Activated naive CD8-positive, alpha-beta T cell treated with anti-CD3 and anti-CD28 coated beads, Interleukin-2, amount 10 ng/mL, durations not matched to agents 7 days and 5 days (primary cell): Measurements from ENCODE around the gene SCGB1D4. TPM values are rescaled to one million over a fixed set of nuclear protein-coding genes. Genes with fewer than 3 reads are reported as not detected.
"Not testable (repeated sequence)": the region's sequence is repeated elsewhere in the genome, so short reads cannot be mapped to it uniquely, and the experiment has no call there.

ENCODE experiments used
- ATAC-seq: fragments of 150-1000 bp; cut with Tn5 transposase; one replicate; pipeline ENCODE4 v1.10.0; 2021; ENCODE audit warnings: low read depth, moderate library complexity
- POLR2A ChIA-PET: fragments of 350-600 bp; sonication (Branson Sonifier 250); formaldehyde crosslinking; loops from one replicate; lab custom pipeline; 2021; ENCODE audit warnings: antibody characterized with exemption; lab: Charles Lee
- DNase-seq: peaks from one replicate; pipeline ENCODE4 v3.0.0; 2021
- H3K27ac Mint-ChIP-seq: one replicate; pipeline ENCODE4 v1.8.0; 2022; ENCODE audit warnings: mild to moderate bottlenecking, mixed read lengths
- H3K27me3 Mint-ChIP-seq: one replicate; pipeline ENCODE4 v1.8.0; 2022; ENCODE audit warnings: mild to moderate bottlenecking, moderate library complexity, mixed read lengths
- H3K36me3 Mint-ChIP-seq: one replicate; pipeline ENCODE4 v1.8.0; 2021; ENCODE audit warnings: mild to moderate bottlenecking, mixed read lengths
- H3K4me1 Mint-ChIP-seq: one replicate; pipeline ENCODE4 v1.8.0; 2021; ENCODE audit warnings: mixed read lengths
- H3K4me3 Mint-ChIP-seq: one replicate; pipeline ENCODE4 v1.8.0; 2022; ENCODE audit warnings: mild to moderate bottlenecking, moderate library complexity, mixed read lengths
- H3K9me3 Mint-ChIP-seq: one replicate; pipeline ENCODE4 v1.8.0; 2021; ENCODE audit warnings: mixed read lengths
- total RNA-seq, 2 experiments: library from RNA; stranded (reverse); gene quantifications; one replicate each; pipeline ENCODE4 v1.2.3, GENCODE V29; 2021

The SCGB1D4 gene
- total RNA-seq, 2 experiments from 2014 or later = not detected

GRCh38 chr11:62325781-62326180, 26.9 kb upstream of the SCGB1D4 start:
- H3K36me3 Mint-ChIP-seq, H3K4me3 Mint-ChIP-seq, POLR2A ChIA-PET, H3K9me3 Mint-ChIP-seq, H3K4me1 Mint-ChIP-seq, ATAC-seq, H3K27me3 Mint-ChIP-seq, DNase-seq, H3K27ac Mint-ChIP-seq: not testable (repeated sequence)

- Mint-ChIP-seq H3K27ac (no peak overlapping the region), H3K27me3 (peaks cover 7% of the 10 kb centered on the region), H3K4me3 (no peak overlapping the region), H3K36me3 (no peaks in the 10 kb centered on the region), H3K4me1 (peaks cover 4% of the 10 kb centered on the region), H3K9me3 (no peaks in the 10 kb centered on the region)
- POLR2A ChIA-PET = no interaction called here
- DNase-seq (peak; percentile 82), ATAC-seq (peak; percentile 97)
Observed at GRCh38 chr11:62324731-62325556, 26.1 kb upstream of the SCGB1D4 start.

GRCh38 chr11:62322524-62322923, 23.6 kb upstream of the SCGB1D4 start:
- peaks cover 2% of the 10 kb centered on the region for H3K27me3 Mint-ChIP-seq

GRCh38 chr11:62315431-62315830, 16.6 kb upstream of the SCGB1D4 start:
- no peak overlapping the region for H3K4me3 Mint-ChIP-seq
- H3K27me3 Mint-ChIP-seq = peaks cover 8% of the 10 kb centered on the region
- ATAC-seq (no peak), DNase-seq (no peak)
- peaks cover 6% of the 10 kb centered on the region for H3K4me1 Mint-ChIP-seq
- no peak overlapping the region for H3K27ac Mint-ChIP-seq
- POLR2A ChIA-PET = no interaction called here
- no peaks in the 10 kb centered on the region for H3K9me3 Mint-ChIP-seq
- H3K36me3 Mint-ChIP-seq = no peaks in the 10 kb centered on the region

More at GRCh38 chr11:62322524-62322923, 23.6 kb upstream of the SCGB1D4 start:
- H3K4me3 Mint-ChIP-seq = no peak overlapping the region
- no peaks in the 10 kb centered on the region for H3K36me3 Mint-ChIP-seq
- H3K4me1 Mint-ChIP-seq = peaks cover 2% of the 10 kb centered on the region
- no peaks in the 10 kb centered on the region for H3K9me3 Mint-ChIP-seq
- no peak overlapping the region for H3K27ac Mint-ChIP-seq
- no peak for DNase-seq
- POLR2A ChIA-PET = interaction anchor here (0.8 kb wide), 1 partner anchor 9 kb away, joined by 3 read pairs; no protein-coding TSS in a partner anchor
- no peak for ATAC-seq

- H3K4me1 Mint-ChIP-seq = peaks cover 6% of the 10 kb centered on the region
- ATAC-seq (no peak), DNase-seq (no peak)
- POLR2A ChIA-PET = no interaction called here
- H3K27me3 Mint-ChIP-seq = peaks cover 24% of the 10 kb centered on the region
- no peak overlapping the region for H3K27ac Mint-ChIP-seq
- H3K9me3 Mint-ChIP-seq = no peaks in the 10 kb centered on the region
- no peaks in the 10 kb centered on the region for H3K36me3 Mint-ChIP-seq
- no peak overlapping the region for H3K4me3 Mint-ChIP-seq
Observed at GRCh38 chr11:62309991-62310390, 11.1 kb upstream of the SCGB1D4 start.

- H3K36me3 Mint-ChIP-seq = no peaks in the 10 kb centered on the region
Observed at GRCh38 chr11:62307950-62308349, 9.1 kb upstream of the SCGB1D4 start.

GRCh38 chr11:62306227-62306626, 7.4 kb upstream of the SCGB1D4 start:
- no peak overlapping the region for H3K4me3 Mint-ChIP-seq
- H3K4me1 Mint-ChIP-seq = peaks cover 2% of the 10 kb centered on the region
- no peaks in the 10 kb centered on the region for H3K36me3 Mint-ChIP-seq
- peaks cover 17% of the 10 kb centered on the region for H3K27me3 Mint-ChIP-seq
- ATAC-seq = no peak
- no peak for DNase-seq
- no peaks in the 10 kb centered on the region for H3K9me3 Mint-ChIP-seq
- POLR2A ChIA-PET = no interaction called here
- no peak overlapping the region for H3K27ac Mint-ChIP-seq

More at GRCh38 chr11:62307950-62308349, 9.1 kb upstream of the SCGB1D4 start:
- H3K27ac Mint-ChIP-seq = no peak overlapping the region
- no peaks in the 10 kb centered on the region for H3K9me3 Mint-ChIP-seq
- POLR2A ChIA-PET = no interaction called here
- DNase-seq (no peak), ATAC-seq (no peak)
- peaks cover 20% of the 10 kb centered on the region for H3K27me3 Mint-ChIP-seq
- peaks cover 6% of the 10 kb centered on the region for H3K4me1 Mint-ChIP-seq
- no peak overlapping the region for H3K4me3 Mint-ChIP-seq

- DNase-seq (no peak), ATAC-seq (no peak)
- Mint-ChIP-seq H3K4me1 (no peaks in the 10 kb centered on the region), H3K4me3 (no peak overlapping the region), H3K9me3 (no peaks in the 10 kb centered on the region), H3K27me3 (peaks cover 12% of the 10 kb centered on the region), H3K27ac (no peak overlapping the region), H3K36me3 (no peaks in the 10 kb centered on the region)
- POLR2A ChIA-PET = no interaction called here
Observed at GRCh38 chr11:62295504-62295903, 3.4 kb downstream of the SCGB1D4 start.

GRCh38 chr11:62280452-62280851, 18.4 kb downstream of the SCGB1D4 start:
- Mint-ChIP-seq H3K4me3 (no peak overlapping the region), H3K9me3 (peaks cover 3% of the 10 kb centered on the region), H3K27ac (no peak overlapping the region), H3K4me1 (no peaks in the 10 kb centered on the region), H3K36me3 (no peaks in the 10 kb centered on the region), H3K27me3 (peaks cover 9% of the 10 kb centered on the region)
- POLR2A ChIA-PET = no interaction called here
- DNase-seq (no peak), ATAC-seq (no peak)

- no peaks in the 10 kb centered on the region for H3K36me3 Mint-ChIP-seq
- no peak for ATAC-seq
- H3K9me3 Mint-ChIP-seq = no peaks in the 10 kb centered on the region
- H3K4me1 Mint-ChIP-seq = no peaks in the 10 kb centered on the region
- H3K27ac Mint-ChIP-seq = no peak overlapping the region
- peaks cover 11% of the 10 kb centered on the region for H3K27me3 Mint-ChIP-seq
- no peak overlapping the region for H3K4me3 Mint-ChIP-seq
- no peak for DNase-seq
- POLR2A ChIA-PET = no interaction called here
Observed at GRCh38 chr11:62273789-62274275, 25.0 kb downstream of the SCGB1D4 start.

GRCh38 chr11:62273284-62273683, 25.6 kb downstream of the SCGB1D4 start:
- ATAC-seq = no peak
- no peak for DNase-seq
- peaks cover 11% of the 10 kb centered on the region for H3K27me3 Mint-ChIP-seq
- POLR2A ChIA-PET = no interaction called here
- H3K9me3 Mint-ChIP-seq = no peaks in the 10 kb centered on the region
- H3K36me3 Mint-ChIP-seq = no peaks in the 10 kb centered on the region
- H3K4me3 Mint-ChIP-seq = no peak overlapping the region
- no peaks in the 10 kb centered on the region for H3K4me1 Mint-ChIP-seq
- no peak overlapping the region for H3K27ac Mint-ChIP-seq

GRCh38 chr11:62269654-62270278, 29.1 kb downstream of the SCGB1D4 start, which contains the start of gene SCGB2A2:
Gene SCGB2A2, plus strand, starts transcription at chr11:62270158. Its CDS starts 59 bp downstream, at chr11:62270217.
- POLR2A ChIA-PET = no interaction called here
- ATAC-seq = no peak
- Mint-ChIP-seq H3K4me1 (no peaks in the 10 kb centered on the region), H3K4me3 (no peak within 1 kb of the TSS), H3K9me3 (no peaks in the 10 kb centered on the region), H3K36me3 (no peaks in the 10 kb centered on the region), H3K27ac (no peak within 1 kb of the TSS), H3K27me3 (peaks cover 13% of the 10 kb centered on the region)
- no peak for DNase-seq

- Mint-ChIP-seq H3K4me1 (peaks cover 2% of the 10 kb centered on the region), H3K9me3 (peaks cover 2% of the 10 kb centered on the region), H3K4me3 (no peak overlapping the region), H3K36me3 (peaks cover 2% of the 10 kb centered on the region), H3K27me3 (peaks cover 15% of the 10 kb centered on the region), H3K27ac (no peak overlapping the region)
- no peak for ATAC-seq
- POLR2A ChIA-PET = no interaction called here
- no peak for DNase-seq
Observed at GRCh38 chr11:62267576-62267975, 31.3 kb downstream of the SCGB1D4 start.

- ATAC-seq = no peak
- H3K4me1 Mint-ChIP-seq = peaks cover 2% of the 10 kb centered on the region
Observed at GRCh38 chr11:62267050-62267449, 31.8 kb downstream of the SCGB1D4 start.

More at GRCh38 chr11:62267050-62267449, 31.8 kb downstream of the SCGB1D4 start:
- H3K27ac Mint-ChIP-seq = no peak overlapping the region
- DNase-seq = no peak
- H3K36me3 Mint-ChIP-seq = peaks cover 2% of the 10 kb centered on the region
- peaks cover 13% of the 10 kb centered on the region for H3K27me3 Mint-ChIP-seq
- H3K9me3 Mint-ChIP-seq = peaks cover 2% of the 10 kb centered on the region
- POLR2A ChIA-PET = no interaction called here
- H3K4me3 Mint-ChIP-seq = no peak overlapping the region
